ENCODE measurements around the gene GALNT2. TPM values are rescaled to one million over a fixed set of nuclear protein-coding genes. Genes with fewer than 3 reads are reported as not detected.

Gene GALNT2
- total and polyA plus RNA-seq, 10 donors, result 7.9 to 44.8 (median 36.9) TPM

GRCh38 chr1:230146709-230147108 lies 79.7 kb downstream of the GALNT2 start:
- Histone ChIP-seq H3K27me3 (replicated peaks in 1 of 7) (no peaks in the 10 kb centered on the region), H3K36me3 (no peaks in the 10 kb centered on the region), H3K4me3 (peak overlapping the region in 1 of 8 donors; percentile 47), H3K4me1 (peaks cover 15 to 98% (median 70%) of the 10 kb centered on the region in 6 donors), H3K27ac (peak overlapping the region in 6 of 8 donors; percentile 8 to 87 (median 79)), H3K9me3 (no peaks in the 10 kb centered on the region)
- DNase-seq, result no peak
- intact Hi-C loops (cut with DNase I; ENCODE audit: low total_unique reads), result no loop called here
- 91 to 96% (median 92%) methylated on average over 13 of the region's 13 CpGs for WGBS, 5 donors
- TF ChIP-seq POLR2AphosphoS5 (IDR thresholded peaks at IDR 0.05) (peak in 1 of 3 donors; percentile 12), CTCF (IDR thresholded peaks at IDR 0.05 in 8 of 11, conservative IDR thresholded peaks at IDR 0.05 in 3 of 11) (no peak), POLR2A (IDR thresholded peaks at IDR 0.05) (no peak)

- no peak for DNase-seq
- TF ChIP-seq POLR2A (IDR thresholded peaks at IDR 0.05) (no peak), CTCF (IDR thresholded peaks at IDR 0.05 in 8 of 11, conservative IDR thresholded peaks at IDR 0.05 in 3 of 11) (no peak), POLR2AphosphoS5 (IDR thresholded peaks at IDR 0.05) (no peak)
- WGBS, 5 donors, result 64 to 74% (median 66%) methylated on average over 15 of the region's 15 CpGs
- H3K4me1 ChIP-seq, result peaks cover 15 to 96% (median 67%) of the 10 kb centered on the region in 6 donors
- H3K9me3 ChIP-seq, result no peaks in the 10 kb centered on the region
- no peak overlapping the region for H3K4me3 ChIP-seq
- no peaks in the 10 kb centered on the region for H3K36me3 ChIP-seq
- H3K27ac ChIP-seq, result peak overlapping the region in 5 of 8 donors; percentile 8 to 87 (median 82)
- intact Hi-C loops (cut with DNase I; ENCODE audit: low total_unique reads), result no loop called here
- H3K27me3 ChIP-seq (replicated peaks in 1 of 7), result no peaks in the 10 kb centered on the region
These were observed 80.5 kb downstream of the GALNT2 start for GRCh38 chr1:230147253-230148125.

- 86 to 89% (median 88%) methylated on average over 15 of the region's 15 CpGs for WGBS, 5 donors
- no peaks in the 10 kb centered on the region for H3K27me3 ChIP-seq (replicated peaks in 1 of 7)
- no peaks in the 10 kb centered on the region for H3K9me3 ChIP-seq
- no peak overlapping the region for H3K4me3 ChIP-seq
- no peaks in the 10 kb centered on the region for H3K36me3 ChIP-seq
- DNase-seq, result no peak
- peaks cover 15 to 97% (median 67%) of the 10 kb centered on the region in 6 donors for H3K4me1 ChIP-seq
- TF ChIP-seq CTCF (IDR thresholded peaks at IDR 0.05 in 8 of 11, conservative IDR thresholded peaks at IDR 0.05 in 3 of 11) (no peak), POLR2AphosphoS5 (IDR thresholded peaks at IDR 0.05) (no peak), POLR2A (IDR thresholded peaks at IDR 0.05) (no peak)
- intact Hi-C loops (cut with DNase I; ENCODE audit: low total_unique reads), result no loop called here
- H3K27ac ChIP-seq, result peak overlapping the region in 5 of 8 donors; percentile 9 to 87 (median 82)
These were observed 81.2 kb downstream of the GALNT2 start for GRCh38 chr1:230148126-230148652.

Measured in spleen (tissue), 11 donors.